ENCODE measurements around the gene FAM185A.
"Not testable (repeated sequence)": the region's sequence is repeated elsewhere in the genome, so short reads cannot be mapped to it uniquely, and the experiment has no call there.

Gene FAM185A

DNA sequence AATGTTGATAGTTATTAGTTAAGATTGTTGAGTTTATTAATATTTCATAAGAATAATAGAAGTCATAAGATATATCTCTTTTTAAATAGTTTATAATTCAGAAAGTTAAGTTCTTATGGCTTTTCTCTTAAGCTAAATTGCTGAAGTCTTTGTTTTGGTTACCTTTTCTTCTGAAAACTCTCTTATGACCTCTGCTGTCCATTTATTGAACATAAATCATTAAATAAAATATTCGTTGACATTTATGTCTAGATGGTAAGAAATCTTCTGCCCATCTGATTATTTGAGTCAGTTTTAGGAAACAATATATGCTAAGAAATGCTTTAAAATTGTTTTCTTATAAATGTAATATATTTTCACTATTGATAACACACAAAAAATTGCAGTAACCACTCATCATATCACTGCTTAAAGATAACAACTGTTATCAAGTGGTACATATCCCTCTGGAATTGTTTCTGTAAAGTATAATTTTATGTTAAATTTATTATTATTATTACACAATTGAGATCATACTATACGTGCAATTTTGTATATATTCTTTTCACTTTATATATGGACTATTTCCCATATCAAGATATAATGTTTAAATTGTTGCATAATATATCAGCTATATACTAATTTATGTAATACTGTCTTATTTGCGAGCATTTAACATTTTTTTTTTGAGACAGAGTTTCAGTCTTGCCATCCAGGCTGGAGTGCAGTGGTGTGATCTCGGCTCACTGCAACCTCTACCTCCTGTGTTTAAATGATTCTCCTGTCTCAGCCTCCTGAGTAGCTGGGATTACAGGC, 3.1 kb upstream of the FAM185A start:
- H3K4me1 ChIP-seq (ENCODE audit: control insufficient read depth, insufficient read depth, low read length); H3K27ac ChIP-seq (ENCODE audit: low read depth, low read length); H3K4me3 ChIP-seq (ENCODE audit: low read length); H3K9ac ChIP-seq (ENCODE audit: low read length); H3K27me3 ChIP-seq (ENCODE audit: control insufficient read depth, insufficient read depth, low read length); H3K36me3 ChIP-seq (ENCODE audit: control insufficient read depth, insufficient read depth, low read length): not testable (repeated sequence)

DNA sequence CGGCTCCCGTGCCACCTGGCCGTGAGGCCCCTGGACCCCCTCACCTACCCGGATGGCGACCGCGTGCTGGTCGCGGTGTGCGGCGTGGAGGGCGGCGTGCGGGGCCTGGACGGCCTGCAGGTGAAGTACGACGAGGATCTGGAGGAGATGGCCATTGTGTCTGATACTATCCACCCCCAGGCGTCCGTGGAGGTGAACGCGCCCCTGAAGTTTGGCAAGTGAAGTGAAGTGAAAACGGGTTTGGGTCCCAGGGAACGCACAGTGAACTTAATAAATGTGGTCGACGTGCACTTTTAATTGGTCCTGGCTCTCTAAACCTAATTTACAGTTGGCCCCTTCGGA, 617 bp downstream of the FAM185A start:
- H3K4me1 ChIP-seq (ENCODE audit: control insufficient read depth, insufficient read depth, low read length); H3K9ac ChIP-seq (ENCODE audit: low read length); H3K27ac ChIP-seq (ENCODE audit: low read depth, low read length); H3K27me3 ChIP-seq (ENCODE audit: control insufficient read depth, insufficient read depth, low read length); H3K36me3 ChIP-seq (ENCODE audit: control insufficient read depth, insufficient read depth, low read length): not testable (repeated sequence)
- peak overlapping the region; percentile 82 for H3K4me3 ChIP-seq (ENCODE audit: low read length)

DNA sequence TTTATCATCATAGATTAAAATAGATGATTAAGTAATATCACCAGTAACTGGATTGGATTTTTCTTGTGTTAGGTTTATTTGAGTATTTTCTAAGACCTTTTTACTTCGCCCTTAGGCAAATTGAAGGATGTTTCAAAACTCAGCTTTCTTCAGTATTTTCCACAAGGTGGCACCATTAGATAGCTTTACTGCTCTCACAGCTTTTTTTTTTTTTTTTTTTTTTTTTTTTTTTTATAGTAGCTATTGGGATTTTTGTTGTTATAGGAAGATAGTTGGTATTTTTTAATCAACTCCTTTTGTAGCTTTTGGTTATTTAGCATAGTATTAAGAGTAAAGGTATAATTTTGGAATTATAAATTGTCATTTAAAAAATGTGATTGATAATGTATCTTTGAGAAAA, 9.4 kb downstream of the FAM185A start:
- H3K36me3 ChIP-seq (ENCODE audit: control insufficient read depth, insufficient read depth, low read length), result not testable (repeated sequence)

DNA sequence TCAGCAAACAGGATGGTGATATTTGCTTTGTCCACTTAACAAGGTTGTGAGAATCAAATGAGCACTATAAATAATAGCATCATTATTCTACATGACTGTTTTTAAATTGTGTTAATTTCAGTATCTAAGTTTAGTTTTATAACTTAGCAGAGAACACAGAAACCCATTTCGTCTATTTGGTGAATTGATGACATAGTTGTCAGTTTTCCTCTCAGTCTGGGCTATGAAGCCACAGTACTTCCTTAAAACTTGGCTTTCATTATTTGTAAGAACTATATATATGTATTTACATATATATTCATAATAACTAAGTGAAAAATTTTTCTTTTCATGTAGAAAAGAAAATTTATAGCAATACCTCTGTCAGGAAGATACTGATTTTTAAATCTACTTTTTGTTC, 11.1 kb downstream of the FAM185A start:
- not testable (repeated sequence) for H3K27me3 ChIP-seq (ENCODE audit: control insufficient read depth, insufficient read depth, low read length); H3K4me3 ChIP-seq (ENCODE audit: low read length); H3K27ac ChIP-seq (ENCODE audit: low read depth, low read length); H3K9ac ChIP-seq (ENCODE audit: low read length); H3K36me3 ChIP-seq (ENCODE audit: control insufficient read depth, insufficient read depth, low read length); H3K4me1 ChIP-seq (ENCODE audit: control insufficient read depth, insufficient read depth, low read length)

More for the DNA sequence above, 9.4 kb downstream of the FAM185A start:
- not testable (repeated sequence) for H3K27me3 ChIP-seq (ENCODE audit: control insufficient read depth, insufficient read depth, low read length); H3K27ac ChIP-seq (ENCODE audit: low read depth, low read length); H3K4me1 ChIP-seq (ENCODE audit: control insufficient read depth, insufficient read depth, low read length); H3K9ac ChIP-seq (ENCODE audit: low read length); H3K4me3 ChIP-seq (ENCODE audit: low read length)

DNA sequence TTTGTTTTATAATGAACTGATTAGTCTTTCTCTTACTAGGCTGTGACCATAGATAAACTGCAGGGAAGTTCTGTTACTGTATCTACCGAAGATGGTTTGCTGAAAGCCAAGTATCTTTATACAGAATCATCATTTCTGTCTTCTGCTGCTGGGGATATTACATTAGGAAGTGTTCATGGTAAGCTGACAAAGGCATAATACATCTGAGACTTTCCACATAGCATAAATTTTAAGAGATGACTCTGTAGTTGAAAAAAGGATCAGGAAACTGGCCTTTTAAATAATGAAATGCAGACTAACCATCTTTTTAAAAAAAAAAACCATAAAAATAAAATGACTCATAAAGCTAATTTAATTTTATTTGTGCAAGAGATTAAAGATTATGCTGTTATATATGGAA, 12.4 kb downstream of the FAM185A start:
- not testable (repeated sequence) for H3K27ac ChIP-seq (ENCODE audit: low read depth, low read length); H3K36me3 ChIP-seq (ENCODE audit: control insufficient read depth, insufficient read depth, low read length); H3K4me1 ChIP-seq (ENCODE audit: control insufficient read depth, insufficient read depth, low read length); H3K27me3 ChIP-seq (ENCODE audit: control insufficient read depth, insufficient read depth, low read length); H3K9ac ChIP-seq (ENCODE audit: low read length); H3K4me3 ChIP-seq (ENCODE audit: low read length)

DNA sequence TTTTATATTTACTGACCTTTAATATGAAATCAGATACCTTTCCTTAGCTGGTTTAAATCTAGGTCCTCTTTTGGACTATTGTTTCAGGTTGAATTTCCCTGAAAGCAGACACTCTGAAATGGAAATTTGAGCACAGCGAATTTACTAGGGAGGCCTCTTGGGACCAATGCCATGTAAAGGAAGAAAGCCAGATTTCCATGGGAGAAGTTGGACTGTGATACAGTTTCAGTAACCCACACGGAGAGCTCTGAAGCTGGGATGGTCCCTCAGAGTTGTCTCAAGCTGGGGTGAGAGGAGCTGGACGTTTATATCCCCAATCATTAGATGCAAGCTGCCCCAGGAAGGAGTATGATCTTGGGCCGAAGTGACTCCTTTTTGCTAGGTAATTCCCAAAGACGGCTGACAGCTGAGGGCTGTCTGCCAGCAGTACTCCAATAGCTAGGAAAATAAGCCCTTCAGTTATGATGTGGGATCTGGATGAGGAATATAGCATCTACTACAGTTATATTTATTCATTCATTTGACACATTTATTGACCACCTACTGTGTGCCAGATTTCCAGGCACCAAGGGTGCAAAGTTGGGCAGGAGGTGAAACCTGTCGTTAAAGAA, 14.6 kb downstream of the FAM185A start:
- peak overlapping the region; percentile 7 for H3K27ac ChIP-seq (ENCODE audit: low read depth, low read length)
- not testable (repeated sequence) for H3K4me1 ChIP-seq (ENCODE audit: control insufficient read depth, insufficient read depth, low read length); H3K9ac ChIP-seq (ENCODE audit: low read length); H3K36me3 ChIP-seq (ENCODE audit: control insufficient read depth, insufficient read depth, low read length); H3K27me3 ChIP-seq (ENCODE audit: control insufficient read depth, insufficient read depth, low read length); H3K4me3 ChIP-seq (ENCODE audit: low read length)

DNA sequence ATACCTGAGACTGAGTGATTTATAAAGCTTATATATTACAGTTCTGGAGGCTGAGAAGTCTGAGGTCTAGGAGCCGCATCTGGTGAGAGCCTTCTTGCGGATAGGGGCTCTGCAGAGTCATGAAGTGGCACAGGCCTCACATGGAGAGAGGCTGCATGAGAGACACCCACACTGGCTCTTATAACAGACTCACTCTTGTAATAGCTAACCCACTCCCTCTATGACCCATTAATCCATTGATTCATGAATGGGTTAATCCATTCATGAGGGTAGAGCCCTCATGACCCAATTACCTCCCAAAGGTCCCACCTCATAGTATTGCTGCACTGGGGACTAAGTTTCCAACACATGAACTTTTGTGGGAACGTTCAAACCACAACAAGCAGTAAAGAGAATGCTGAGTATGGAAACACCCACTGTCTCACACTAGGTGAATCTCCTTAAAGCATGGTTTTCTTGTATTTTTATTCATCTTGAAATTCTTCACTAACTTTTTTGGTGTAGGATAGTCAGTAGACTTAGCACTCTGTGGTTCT, 20.9 kb downstream of the FAM185A start:
- H3K27ac ChIP-seq (ENCODE audit: low read depth, low read length), result not testable (repeated sequence)

DNA sequence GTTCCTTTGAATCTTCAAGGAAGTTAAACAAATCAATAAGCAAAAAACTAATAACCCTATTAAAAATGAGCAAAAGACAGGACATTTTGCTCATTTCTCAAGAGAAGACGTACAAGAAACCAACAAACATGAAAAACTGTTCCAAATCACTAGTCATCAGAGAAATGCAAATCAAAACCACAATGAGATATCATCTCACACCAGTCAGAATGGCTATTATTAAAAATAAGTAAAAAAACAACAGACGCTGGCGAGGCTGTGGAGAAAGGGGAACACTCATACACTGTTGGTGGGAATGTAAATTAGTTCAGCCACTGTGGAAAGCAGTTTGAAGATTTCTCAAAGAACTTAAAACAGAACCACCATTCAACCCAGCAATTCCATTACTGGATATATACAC, 21.7 kb downstream of the FAM185A start:
- not testable (repeated sequence) for H3K27ac ChIP-seq (ENCODE audit: low read depth, low read length); H3K4me1 ChIP-seq (ENCODE audit: control insufficient read depth, insufficient read depth, low read length); H3K27me3 ChIP-seq (ENCODE audit: control insufficient read depth, insufficient read depth, low read length); H3K9ac ChIP-seq (ENCODE audit: low read length); H3K4me3 ChIP-seq (ENCODE audit: low read length); H3K36me3 ChIP-seq (ENCODE audit: control insufficient read depth, insufficient read depth, low read length)

More for the DNA sequence above, 20.9 kb downstream of the FAM185A start:
- not testable (repeated sequence) for H3K36me3 ChIP-seq (ENCODE audit: control insufficient read depth, insufficient read depth, low read length); H3K9ac ChIP-seq (ENCODE audit: low read length); H3K4me3 ChIP-seq (ENCODE audit: low read length); H3K4me1 ChIP-seq (ENCODE audit: control insufficient read depth, insufficient read depth, low read length); H3K27me3 ChIP-seq (ENCODE audit: control insufficient read depth, insufficient read depth, low read length)

DNA sequence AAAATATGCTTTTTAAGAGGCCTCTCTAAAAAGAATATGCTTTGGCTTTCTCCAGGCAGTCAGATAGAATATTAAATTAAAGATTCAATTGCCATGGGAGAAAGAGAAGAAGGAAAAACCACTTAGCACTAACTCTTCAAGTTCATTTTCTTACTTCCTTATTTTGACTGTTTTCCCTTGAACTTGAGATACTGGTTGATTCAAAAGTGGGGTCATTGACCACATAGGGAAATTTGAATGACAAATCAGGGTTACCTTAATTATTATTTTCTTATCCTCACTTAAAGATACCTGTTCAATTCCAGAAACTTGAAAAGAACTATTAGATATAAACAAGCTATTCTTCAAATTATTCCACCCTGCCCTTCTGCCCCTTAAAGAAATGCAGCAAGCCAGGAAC, 27.4 kb downstream of the FAM185A start:
- H3K27ac ChIP-seq (ENCODE audit: low read depth, low read length); H3K36me3 ChIP-seq (ENCODE audit: control insufficient read depth, insufficient read depth, low read length); H3K4me1 ChIP-seq (ENCODE audit: control insufficient read depth, insufficient read depth, low read length); H3K9ac ChIP-seq (ENCODE audit: low read length); H3K27me3 ChIP-seq (ENCODE audit: control insufficient read depth, insufficient read depth, low read length); H3K4me3 ChIP-seq (ENCODE audit: low read length): not testable (repeated sequence)

DNA sequence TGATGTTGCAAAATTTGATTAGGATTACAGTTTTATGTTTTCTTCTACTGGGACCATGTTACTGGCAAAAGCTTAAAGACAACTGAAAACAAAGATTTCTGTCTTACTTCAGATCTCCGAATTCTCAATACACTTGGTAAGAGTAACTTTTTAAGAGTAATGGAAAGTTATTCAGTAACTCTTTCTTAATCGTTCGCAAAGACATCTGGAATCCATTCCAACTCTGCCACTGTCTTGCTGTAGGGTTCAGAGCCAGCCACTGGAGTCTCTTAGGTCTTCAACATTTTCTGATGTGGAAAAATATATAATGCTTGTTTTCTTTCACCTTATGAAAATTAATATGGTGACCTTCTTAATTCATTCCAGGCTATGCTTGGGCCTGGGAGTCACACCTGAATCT, 29.9 kb downstream of the FAM185A start:
- H3K27me3 ChIP-seq (ENCODE audit: control insufficient read depth, insufficient read depth, low read length); H3K36me3 ChIP-seq (ENCODE audit: control insufficient read depth, insufficient read depth, low read length); H3K4me1 ChIP-seq (ENCODE audit: control insufficient read depth, insufficient read depth, low read length); H3K27ac ChIP-seq (ENCODE audit: low read depth, low read length); H3K4me3 ChIP-seq (ENCODE audit: low read length); H3K9ac ChIP-seq (ENCODE audit: low read length): not testable (repeated sequence)

DNA sequence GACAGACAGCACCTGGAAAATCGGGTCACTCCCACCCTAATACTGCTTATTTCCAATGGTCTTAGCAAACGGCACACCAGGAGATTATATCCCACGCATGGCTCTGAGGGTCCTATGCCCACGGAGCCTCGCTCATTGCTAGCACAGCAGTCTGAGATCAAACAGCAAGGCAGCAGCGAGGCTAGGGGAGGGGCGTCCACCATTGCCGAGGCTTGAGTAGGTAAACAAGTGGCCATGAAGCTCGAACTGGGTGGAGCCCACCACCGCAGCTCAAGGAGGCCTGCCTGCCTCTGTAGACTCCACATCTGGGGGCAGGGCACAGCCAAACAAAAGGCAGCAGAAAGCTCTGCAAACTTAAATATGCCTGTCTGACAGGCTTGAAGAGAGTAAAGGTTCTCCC, 32.1 kb downstream of the FAM185A start:
- not testable (repeated sequence) for H3K27ac ChIP-seq (ENCODE audit: low read depth, low read length); H3K36me3 ChIP-seq (ENCODE audit: control insufficient read depth, insufficient read depth, low read length)

DNA sequence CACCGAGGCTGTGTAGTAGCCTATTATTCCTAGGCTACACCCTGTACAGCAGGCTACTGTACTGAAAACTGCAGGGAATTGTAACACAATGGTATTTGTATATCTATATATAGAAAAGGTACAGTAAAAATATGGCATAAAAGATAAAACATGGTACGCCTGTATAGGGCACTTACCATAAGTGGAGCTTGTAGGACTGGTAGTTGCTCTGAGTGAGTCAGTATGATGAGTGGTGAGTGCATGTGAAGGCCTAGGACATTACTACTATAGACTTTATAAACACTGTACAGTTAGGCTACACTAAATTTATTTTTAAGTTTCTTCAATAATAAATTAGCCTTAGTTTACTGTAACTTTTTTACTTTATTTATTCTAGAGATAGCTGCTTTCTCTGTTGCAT, 40.0 kb downstream of the FAM185A start:
- not testable (repeated sequence) for H3K4me1 ChIP-seq (ENCODE audit: control insufficient read depth, insufficient read depth, low read length); H3K27ac ChIP-seq (ENCODE audit: low read depth, low read length); H3K36me3 ChIP-seq (ENCODE audit: control insufficient read depth, insufficient read depth, low read length); H3K27me3 ChIP-seq (ENCODE audit: control insufficient read depth, insufficient read depth, low read length); H3K4me3 ChIP-seq (ENCODE audit: low read length); H3K9ac ChIP-seq (ENCODE audit: low read length)

More for the DNA sequence above, 32.1 kb downstream of the FAM185A start:
- not testable (repeated sequence) for H3K9ac ChIP-seq (ENCODE audit: low read length); H3K4me1 ChIP-seq (ENCODE audit: control insufficient read depth, insufficient read depth, low read length); H3K4me3 ChIP-seq (ENCODE audit: low read length); H3K27me3 ChIP-seq (ENCODE audit: control insufficient read depth, insufficient read depth, low read length)
